GM12878 (cell line): ENCODE measurements around the gene SDK2. TPM values are rescaled to one million over a fixed set of nuclear protein-coding genes. Genes with fewer than 3 reads are reported as not detected.

ENCODE experiments used
- ATAC-seq: fragments of 200-7000 bp; cut with Tn5 transposase; 3 replicates; pipeline ENCODE4 v1.9.1; 2020; ENCODE audit warnings: mild to moderate bottlenecking, moderate library complexity
- BruUV-seq: library from RNA; stranded (reverse); fragments of 400-500 nt; replicated peaks from 2 replicates; lab custom pipeline; 2021; lab: Mats Ljungman, UMichigan
- CTCF ChIA-PET: fragments of 300-600 bp; sonication (Branson Sonifier 250); formaldehyde crosslinking; extraction: SDS; loops from one replicate; lab custom pipeline; 2021; ENCODE audit warnings: inconsistent platforms; lab: Yijun Ruan, JAX
- POLR2A ChIA-PET: fragments of 350-600 bp; formaldehyde crosslinking; extraction: SDS; loops from one replicate; lab custom pipeline; 2021; ENCODE audit warnings: inconsistent platforms; lab: Charles Lee
- RAD21 ChIA-PET: fragments of 300-600 bp; sonication (Branson Sonifier 250); formaldehyde crosslinking; loops from one replicate; lab custom pipeline; 2023; ENCODE audit warnings: antibody characterized with exemption; ENCODE audit not compliant: unreplicated experiment; lab: Charles Lee
- SMC1A ChIA-PET: fragments of 300-600 bp; sonication (Branson Sonifier 250); formaldehyde crosslinking; loops from one replicate; lab custom pipeline; 2023; ENCODE audit not compliant: unreplicated experiment, uncharacterized antibody; lab: Charles Lee
- DNase-seq: peaks from one replicate; pipeline ENCODE4 v3.0.0-alpha.2; 2011; ENCODE audit warnings: low read depth, low spot score
- FAIRE-seq: peaks from 3 replicates; lab custom pipeline; 2011; peaks lifted over from hg19 to GRCh38; lab: Jason Lieb, UNC
- H2AFZ ChIP-seq: 2 replicates; pipeline ENCODE4 v1.6.0; 2011; ENCODE audit warnings: low read depth, low read length, control low read depth; ENCODE audit not compliant: control insufficient read depth
- H3K27ac ChIP-seq: 2 replicates; pipeline ENCODE4 v1.5.1; 2011; ENCODE audit warnings: control low read depth; ENCODE audit not compliant: control insufficient read depth, insufficient read depth
- H3K27me3 ChIP-seq, 2 experiments: replicated peaks in 1 of 2; 2 replicates each; pipeline versions ENCODE4 v1.6.0 to v1.6.1; 2011; ENCODE audit warnings: low read length in 1 of 2; ENCODE audit not compliant: control insufficient read depth in 2 of 2, insufficient read depth in 2 of 2
- H3K36me3 ChIP-seq, 2 experiments: 2 replicates each; pipeline ENCODE4 v1.5.1; 2011; ENCODE audit warnings: low read length in 1 of 2; ENCODE audit not compliant: control insufficient read depth in 2 of 2, insufficient read depth in 2 of 2
- H3K4me1 ChIP-seq: 2 replicates; pipeline ENCODE4 v1.6.1; 2011; ENCODE audit warnings: mild to moderate bottlenecking, low read length, moderate library complexity, mixed read lengths; ENCODE audit not compliant: control insufficient read depth, insufficient read depth
- H3K4me2 ChIP-seq: 2 replicates; pipeline ENCODE4 v1.6.0; 2011; ENCODE audit warnings: control low read depth; ENCODE audit not compliant: control insufficient read depth, insufficient read depth
- H3K4me3 ChIP-seq: fragments of 200-600 bp; sonication (generic); 2 replicates; pipeline ENCODE4 v1.5.1; 2016
- H3K79me2 ChIP-seq: 2 replicates; pipeline ENCODE4 v1.6.0; 2011; ENCODE audit warnings: low read length; ENCODE audit not compliant: control insufficient read depth, insufficient read depth
- H3K9ac ChIP-seq: 2 replicates; pipeline ENCODE4 v1.8.0; 2011; ENCODE audit warnings: low read length, control low read depth, mixed read lengths; ENCODE audit not compliant: control insufficient read depth, insufficient read depth
- H3K9me3 ChIP-seq: replicated peaks from 3 replicates; pipeline ENCODE4 v1.5.1; 2011; ENCODE audit warnings: mild to moderate bottlenecking, low read length; ENCODE audit not compliant: control insufficient read depth, insufficient read depth
- H4K20me1 ChIP-seq: 2 replicates; pipeline ENCODE4 v1.6.0; 2011; ENCODE audit not compliant: control insufficient read depth, insufficient read depth
- CBFB ChIP-seq: IDR thresholded peaks from 2 replicates; pipeline ENCODE4 v1.6.1; 2016; ENCODE audit warnings: antibody characterized with exemption, low read depth
- IKZF2 ChIP-seq, 2 experiments: fragments of 450-650 bp; IDR thresholded peaks; 2 replicates each; pipeline ENCODE4 v1.6.1; 2017; ENCODE audit warnings: mild to moderate bottlenecking in 2 of 2, moderate library complexity in 2 of 2
- RB1 ChIP-seq: fragments of 450-650 bp; formaldehyde crosslinking; IDR thresholded peaks from 2 replicates; pipeline ENCODE4 v1.6.1; 2017; ENCODE audit warnings: mild to moderate bottlenecking, borderline replicate concordance
- WGBS: methylation state at CpG from one replicate; pipeline ENCODE4 v1.1.6; 2016; ENCODE audit warnings: low lambda C conversion rate; ENCODE audit not compliant: insufficient replicate concordance, insufficient coverage; ENCODE audit errors: missing lambda C conversion rate; 5-methylcytosine and 5-hydroxymethylcytosine counted together
- in situ Hi-C: fragments of 300-500 bp; cut with MboI; formaldehyde crosslinking; loops from 9 replicates; pipeline ENCODE4 v1.14.3; 2018; ENCODE audit warnings: mixed read lengths
- intact Hi-C: fragments of 100-400 bp; cut with micrococcal nuclease; formaldehyde crosslinking; loops from one replicate; pipeline ENCODE4 v1.14.2; 2022; ENCODE audit not compliant: unreplicated experiment
- polyA plus RNA-seq, 11 experiments: library from polyadenylated mRNA; depleted of rRNA in 4 of 11; unstranded in 6 of 11; stranded (reverse) in 5 of 11; fragments of >200 nt; fragmentation: Nextera tagmentation in 4 of 11; fragmentation: Illumina TruSeq in 1 of 11; extraction: Ambion mirVana in 4 of 11; extraction: Trizol in 1 of 11; gene quantifications; 1 replicate in 1 of 11; 2 replicates in 10 of 11; pipeline versions ENCODE4 v1.2.1 to v1.2.3, GENCODE V29; 2011 to 2016; ENCODE audit warnings: inconsistent platforms in 2 of 11, missing spikeins in 2 of 11, low read depth in 1 of 11
- total RNA-seq, 4 experiments: library from RNA; depleted of rRNA in 3 of 4; stranded (reverse); fragments of >200 nt in 3 of 4; fragmentation: Illumina TruSeq in 1 of 4; extraction: Trizol in 1 of 4; gene quantifications; 2 replicates each; pipeline versions ENCODE4 v1.2.1 to v1.2.3, GENCODE V29; 2013 to 2021
- TF ChIP-seq, protein P1 (sequence below): IDR thresholded peaks from 2 replicates; pipeline ENCODE4 v1.6.1; 2011; ENCODE audit warnings: low read depth, mild to moderate bottlenecking, low read length, moderate library complexity, borderline replicate concordance; ENCODE audit errors: extremely low read depth

Gene SDK2
- total and polyA plus RNA-seq, 10 of the 15 experiments (the other 5 are each of a cell fraction or from before 2014, with no cell fraction given): 0.03 to 0.08 (median 0.03) TPM; not detected in 7

DNA sequence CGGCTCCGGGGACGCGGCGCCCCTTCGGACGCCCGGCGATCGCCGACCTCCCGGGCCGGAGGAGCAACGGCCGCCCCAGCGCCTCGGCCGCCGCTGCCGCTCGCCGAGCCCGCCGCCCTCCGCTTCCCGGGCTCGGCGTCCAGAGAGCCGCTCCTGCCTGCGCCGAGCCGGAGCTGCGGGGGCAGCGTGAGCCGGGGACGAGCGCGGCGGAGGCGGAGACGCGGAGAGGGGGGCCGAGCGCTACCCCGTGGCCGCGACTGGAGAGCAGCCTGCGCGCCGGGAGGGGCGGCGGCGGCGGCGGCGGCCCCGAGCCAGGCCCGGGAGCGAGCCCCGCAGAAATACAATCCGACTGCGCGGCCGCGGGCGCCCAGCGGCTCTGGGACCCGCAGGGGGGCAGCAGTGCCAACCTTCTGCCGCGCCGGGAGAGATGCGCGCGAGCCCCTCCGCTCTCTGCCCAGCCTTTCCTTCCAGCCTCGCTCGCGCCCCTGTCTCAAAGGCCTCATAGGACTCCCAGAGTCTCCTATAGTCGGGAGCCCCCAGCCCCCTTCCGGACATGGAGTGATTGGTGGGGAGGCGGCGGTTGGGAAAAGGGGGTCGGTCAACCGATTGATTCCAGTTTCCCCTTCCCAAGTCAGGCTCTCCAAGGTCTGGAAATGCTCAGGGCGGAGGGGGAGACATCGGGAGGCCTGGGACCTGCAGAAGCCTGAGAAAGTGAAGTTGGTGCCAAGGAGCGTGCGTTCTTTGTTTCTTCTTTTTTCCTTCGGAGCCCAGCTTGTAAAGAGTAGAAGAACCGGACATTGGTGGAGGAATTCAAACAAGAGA, 1.0 kb upstream of the SDK2 start:
- no peak for FAIRE-seq
- CTCF ChIA-PET: interaction anchor here (0.6 kb wide), 1 partner anchor 73 kb away, joined by 3 read pairs; no protein-coding TSS in a partner anchor
- SMC1A ChIA-PET: no interaction called here
- Histone ChIP-seq H3K9ac (no peak overlapping the region), H4K20me1 (no peaks in the 10 kb centered on the region), H3K27me3 (peaks cover 7 to 16% of the 10 kb centered on the region in 2 experiments), H3K4me1 (no peaks in the 10 kb centered on the region), H3K4me3 (no peak overlapping the region), H3K36me3 (no peaks in the 10 kb centered on the region), H3K4me2 (no peak overlapping the region), H3K27ac (no peak overlapping the region), H2AFZ (no peak overlapping the region), H3K9me3 (no peaks in the 10 kb centered on the region), H3K79me2 (no peaks in the 10 kb centered on the region)
- RAD21 ChIA-PET: no interaction called here
- 29% methylated on average over 29 of the region's 90 CpGs for WGBS
- no TSS peak for BruUV-seq
- in situ Hi-C loops (no loop called here), intact Hi-C loops (no loop called here)
- DNase-seq: no peak
- TF ChIP-seq, protein P1, sequence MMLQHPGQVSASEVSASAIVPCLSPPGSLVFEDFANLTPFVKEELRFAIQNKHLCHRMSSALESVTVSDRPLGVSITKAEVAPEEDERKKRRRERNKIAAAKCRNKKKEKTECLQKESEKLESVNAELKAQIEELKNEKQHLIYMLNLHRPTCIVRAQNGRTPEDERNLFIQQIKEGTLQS: no peak
- TF ChIP-seq IKZF2 (IDR thresholded peaks at IDR 0.05): no peak
- TF ChIP-seq RB1: no peak
- POLR2A ChIA-PET: interaction anchor here (1.0 kb wide), 1 partner anchor 11 kb away, joined by 6 read pairs; no protein-coding TSS in a partner anchor
- no peak for ATAC-seq

DNA sequence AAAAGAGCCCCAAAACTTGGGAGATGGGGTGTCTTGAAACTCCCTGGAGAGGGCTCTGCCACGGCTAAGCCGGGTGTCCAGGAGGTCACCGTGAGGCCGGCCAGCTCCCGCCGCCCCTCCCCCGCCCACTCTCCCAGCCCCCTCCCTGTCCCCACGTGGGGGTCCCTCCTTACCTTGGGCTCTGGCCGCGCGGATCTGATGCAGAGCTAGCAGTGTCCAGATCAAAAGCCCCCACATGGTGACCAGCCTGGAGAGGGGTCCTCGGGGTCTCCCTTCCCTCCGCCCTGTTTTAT, 447 bp downstream of the SDK2 start:
- intact Hi-C loops: no loop called here
- POLR2A ChIA-PET: no interaction called here
- no peak for TF ChIP-seq CBFB
- TF ChIP-seq, all 136 proteins: peak for 0
- no peaks in the 10 kb centered on the region for H3K4me1 ChIP-seq
- FAIRE-seq: no peak
- no TSS peak for BruUV-seq
- RAD21 ChIA-PET: no interaction called here
- no peaks in the 10 kb centered on the region for H3K36me3 ChIP-seq
- no peaks in the 10 kb centered on the region for H4K20me1 ChIP-seq
- no peak overlapping the region for H2AFZ ChIP-seq
- 3% methylated on average over 5 of the region's 13 CpGs for WGBS
- SMC1A ChIA-PET: no interaction called here
- no peak for DNase-seq
- H3K4me2 ChIP-seq: no peak overlapping the region
- in situ Hi-C loops: no loop called here
- H3K4me3 ChIP-seq: no peak overlapping the region
- H3K79me2 ChIP-seq: no peaks in the 10 kb centered on the region
- ATAC-seq: no peak
- peaks cover 7 to 16% of the 10 kb centered on the region in 2 experiments for H3K27me3 ChIP-seq
- CTCF ChIA-PET: no interaction called here
- H3K27ac ChIP-seq: no peak overlapping the region
- H3K9me3 ChIP-seq: no peaks in the 10 kb centered on the region
- no peak overlapping the region for H3K9ac ChIP-seq
